Neural cell (in vitro differentiated cells): ENCODE results near the gene SPOP. TPM values are rescaled to one million over a fixed set of nuclear protein-coding genes. Genes with fewer than 3 reads are reported as not detected.

Experiments used
- polyA plus RNA-seq: library from polyadenylated mRNA; depleted of rRNA; stranded (reverse); fragments of >200 nt; gene quantifications from 2 replicates; pipeline ENCODE4 v1.2.3, GENCODE V29; 2014

SPOP gene
- polyA plus RNA-seq, 1 donor from 2014 or later: 71.9 TPM

Other genes starting within 250 kb of the SPOP start
- gene NGFR, start 182.8 kb downstream of the SPOP start, polyA plus RNA-seq: 3.6 and 6.7 TPM in 2 replicates
- gene NXPH3, start 102.2 kb downstream of the SPOP start, polyA plus RNA-seq: 2.4 TPM in 2 replicates
- gene SLC35B1, start 29.9 kb upstream of the SPOP start, polyA plus RNA-seq: 120 and 124 TPM in 2 replicates
- 2.3 and 3.7 TPM in 2 replicates for gene FAM117A, start 86.0 kb upstream of the SPOP start, polyA plus RNA-seq
- 25.9 and 31.0 TPM in 2 replicates for gene KAT7, start 110.6 kb upstream of the SPOP start, polyA plus RNA-seq
- gene TAC4, start 170.0 kb upstream of the SPOP start, polyA plus RNA-seq: not detected in 2 replicates